IPS DF 4.7 (cell line): Measurements from ENCODE around the gene SPSB1.
"Not testable (repeated sequence)": the region's sequence is repeated elsewhere in the genome, so short reads cannot be mapped to it uniquely, and the experiment has no call there.

Experiments
- DNase-seq: peaks from one replicate; pipeline ENCODE4 v3.0.0-alpha.2; 2013; ENCODE audit warnings: low spot score; ENCODE audit errors: extremely low read depth

SPSB1 gene

GRCh38 chr1:9363061-9363471 lies 70.4 kb downstream of the SPSB1 start:
- DNase-seq = no peak

DNA sequence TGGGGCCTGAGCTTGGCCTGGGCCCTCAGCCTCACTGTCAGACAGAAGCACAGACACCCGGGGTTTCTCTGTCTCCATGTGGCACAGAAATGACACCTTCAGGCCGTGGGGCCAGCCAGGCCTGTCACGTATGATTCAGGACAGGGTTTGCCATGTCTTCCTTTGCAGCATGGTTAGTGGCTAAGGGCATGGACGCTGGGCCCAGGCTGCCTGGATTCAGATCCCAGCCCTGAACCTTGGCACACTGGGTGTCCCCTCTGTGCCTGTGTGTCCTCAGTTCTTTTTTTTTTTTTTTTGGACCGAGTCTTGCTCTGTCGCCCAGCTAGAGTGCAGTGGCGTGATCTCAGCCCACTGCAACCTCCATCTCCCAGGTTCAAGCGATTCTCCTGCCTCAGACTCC lies 73.6 kb downstream of the SPSB1 start:
- DNase-seq = no peak

DNA sequence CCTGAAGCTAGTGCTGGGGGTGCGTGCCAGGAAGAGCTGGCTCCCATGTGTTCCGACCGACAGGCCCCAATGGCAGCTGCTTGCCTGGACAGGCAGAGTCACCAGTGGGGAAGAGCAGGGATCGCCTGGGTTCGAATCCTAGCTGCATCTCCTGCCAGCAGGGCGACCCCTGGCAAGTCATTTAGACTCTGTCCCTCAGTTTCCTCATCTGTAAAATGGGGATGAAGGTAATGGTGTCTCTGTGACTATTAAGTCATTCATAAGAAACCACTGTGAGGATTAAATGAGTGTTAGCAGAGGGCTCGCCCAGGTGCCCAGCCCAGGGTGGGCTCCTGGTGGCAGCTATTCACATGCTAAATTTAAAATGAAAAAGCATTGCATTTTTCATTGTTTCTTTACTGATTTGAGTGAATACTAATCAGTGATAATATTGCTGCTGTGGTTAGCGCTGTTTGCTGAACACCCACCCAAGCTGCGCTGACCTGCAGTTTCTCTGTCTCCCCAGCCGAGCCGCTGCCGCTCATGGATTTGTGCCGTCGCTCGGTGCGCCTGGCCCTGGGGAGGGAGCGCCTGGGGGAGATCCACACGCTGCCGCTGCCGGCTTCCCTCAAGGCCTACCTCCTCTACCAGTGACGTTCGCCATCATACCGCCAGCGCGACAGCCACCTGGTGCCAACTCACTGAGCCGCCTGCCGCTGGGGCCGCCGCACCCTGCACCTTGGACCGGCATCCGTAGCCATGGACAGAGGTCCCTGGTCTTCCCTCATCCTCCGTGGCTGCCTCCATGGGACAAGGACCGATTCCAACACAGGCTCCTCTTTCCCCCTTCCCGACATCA lies 74.5 kb downstream of the SPSB1 start:
- no peak for DNase-seq

GRCh38 chr1:9367806-9368205 lies 75.1 kb downstream of the SPSB1 start:
- no peak for DNase-seq

DNA sequence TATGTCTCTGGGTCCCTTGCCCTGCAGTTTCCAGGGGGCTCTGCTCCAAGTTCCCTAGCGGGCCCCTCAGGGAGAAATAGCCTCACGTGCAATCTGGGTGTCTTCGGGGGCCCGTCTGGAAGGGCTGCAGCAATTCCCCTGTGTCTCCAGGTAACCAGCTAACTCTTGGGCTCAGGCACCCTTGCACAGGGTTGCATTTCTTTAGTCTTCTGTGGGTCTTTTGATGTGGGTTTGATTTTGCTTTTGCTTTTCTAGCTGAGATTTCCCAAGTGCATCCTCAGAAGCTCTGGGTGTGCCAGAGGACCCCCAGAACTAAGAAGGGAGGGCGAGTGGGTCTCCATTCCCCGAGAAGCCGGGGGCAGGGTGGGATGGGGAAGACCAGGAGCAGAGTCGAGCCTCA lies 75.7 kb downstream of the SPSB1 start:
- DNase-seq = no peak

GRCh38 chr1:9369964-9370788 lies 77.5 kb downstream of the SPSB1 start:
- no peak for DNase-seq

DNA sequence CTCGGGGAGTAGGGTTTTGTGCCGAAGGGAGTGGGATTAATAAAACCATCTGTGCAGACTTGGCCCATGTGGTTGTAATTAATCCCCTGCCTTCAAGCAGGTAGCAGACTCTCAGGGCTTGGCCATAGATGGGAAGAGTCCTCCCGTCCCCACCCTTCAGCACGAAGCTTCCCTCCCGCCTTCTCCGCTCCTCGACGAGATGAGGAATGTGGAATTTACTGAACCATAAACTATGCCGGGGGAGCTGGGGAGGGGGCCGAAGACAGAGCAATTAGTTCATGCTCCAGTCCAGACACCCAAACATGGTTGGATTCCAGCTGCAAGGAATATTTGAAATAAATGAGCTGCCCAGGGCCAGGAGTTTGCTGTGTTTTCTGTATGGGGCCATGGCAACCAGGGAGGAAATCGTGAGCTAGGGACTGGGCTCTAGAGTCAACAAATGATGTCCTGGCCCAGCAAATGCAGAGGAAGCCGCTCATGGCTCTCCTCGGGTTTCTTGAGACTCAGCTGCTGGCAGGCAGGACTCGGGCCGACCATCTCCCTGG lies 78.8 kb downstream of the SPSB1 start:
- DNase-seq = no peak

GRCh38 chr1:9371951-9372350 lies 79.3 kb downstream of the SPSB1 start:
- DNase-seq = no peak

DNA sequence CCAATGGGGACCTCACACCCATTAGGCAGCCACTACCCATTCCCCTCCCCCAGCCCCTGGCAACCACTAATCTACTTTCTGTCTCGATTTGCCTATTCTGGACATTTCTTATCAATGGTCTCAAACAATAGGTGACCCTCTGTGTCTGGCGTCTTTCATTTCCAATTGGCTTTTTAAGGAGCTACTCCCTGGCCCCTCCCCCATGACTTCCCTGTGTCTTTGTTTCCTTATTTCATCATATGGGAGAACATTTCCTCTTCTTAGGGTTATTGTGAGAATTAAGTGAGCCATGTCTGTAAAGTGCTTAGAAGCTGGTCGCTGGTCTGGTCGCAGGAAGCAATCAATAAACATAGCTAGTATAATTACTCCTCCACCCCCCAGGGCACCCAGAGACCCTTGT lies 80.9 kb downstream of the SPSB1 start:
- no peak for DNase-seq

DNA sequence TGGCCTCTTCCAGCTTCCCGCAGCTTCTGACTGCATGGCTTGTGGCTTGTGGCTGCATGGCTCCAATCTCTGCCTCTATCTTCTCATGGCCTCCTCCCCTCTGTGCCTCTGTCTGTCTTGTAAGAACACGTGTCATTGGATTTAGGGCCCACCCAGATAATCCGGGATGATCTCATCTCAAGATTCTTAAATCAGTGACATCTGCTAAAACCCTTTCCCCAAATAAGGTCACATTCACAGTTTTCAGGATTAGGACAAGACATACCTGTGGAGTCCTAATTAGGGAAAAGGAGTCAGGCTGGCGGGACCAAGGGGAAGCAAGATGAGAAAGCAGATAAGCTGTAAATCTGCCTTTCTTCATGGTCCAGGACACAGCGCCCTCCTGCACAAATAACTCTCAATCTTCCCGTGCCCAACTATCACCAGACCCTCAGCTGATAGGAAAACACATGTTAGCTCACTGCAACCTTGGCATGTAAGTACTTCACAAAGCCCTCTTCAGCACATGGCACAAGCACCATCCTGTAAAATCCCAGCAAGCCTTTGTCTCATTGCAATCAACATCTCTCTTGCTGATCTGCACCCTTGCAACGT lies 82.2 kb downstream of the SPSB1 start:
- no peak for DNase-seq

DNA sequence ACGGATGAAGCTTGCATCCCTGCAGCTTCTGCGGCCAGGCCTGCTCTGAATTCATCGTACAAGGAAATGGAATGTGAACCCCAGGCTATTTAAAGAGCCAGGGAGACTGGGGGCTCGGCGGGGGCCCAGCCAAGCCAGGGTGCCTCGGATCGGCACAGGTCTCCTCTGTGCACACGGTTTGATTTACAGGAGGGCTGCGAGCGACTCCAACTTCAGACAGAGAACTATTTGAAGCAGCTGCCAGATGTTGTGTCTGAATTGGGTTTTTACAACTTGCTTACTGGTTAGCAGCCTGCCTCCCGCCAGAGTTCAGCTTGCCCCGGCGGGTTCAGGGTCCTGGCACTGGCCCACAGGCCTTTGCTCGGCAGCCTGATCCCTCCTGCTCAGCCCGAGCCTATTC lies 83.2 kb downstream of the SPSB1 start:
- no peak for DNase-seq

GRCh38 chr1:9376430-9376829 lies 83.7 kb downstream of the SPSB1 start:
- DNase-seq = no peak

- no peak for DNase-seq
Observed at GRCh38 chr1:9376886-9377333, 84.2 kb downstream of the SPSB1 start.

- no peak for DNase-seq
Observed at GRCh38 chr1:9378801-9379200, 86.1 kb downstream of the SPSB1 start.

DNA sequence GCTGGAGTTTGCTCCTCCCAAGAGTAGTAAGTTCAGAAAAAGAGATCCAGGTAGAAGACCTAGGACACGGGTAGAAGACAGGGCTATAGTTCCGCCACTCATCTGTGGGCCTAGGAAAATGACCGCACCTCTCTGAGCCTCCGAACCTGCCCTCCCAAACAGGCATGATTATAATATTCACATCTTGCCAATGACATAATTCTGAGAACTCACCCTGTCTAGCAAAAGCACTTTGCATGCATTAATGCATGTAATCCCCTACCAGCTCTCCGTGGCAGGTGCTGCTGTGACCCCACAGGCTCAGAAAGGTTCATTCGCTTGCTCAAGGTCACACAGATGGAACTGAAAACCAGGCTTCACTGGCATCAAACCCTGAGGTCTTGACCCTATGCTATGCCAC lies 88.0 kb downstream of the SPSB1 start:
- no peak for DNase-seq

GRCh38 chr1:9382643-9383491 lies 90.2 kb downstream of the SPSB1 start:
- DNase-seq = no peak

GRCh38 chr1:9384128-9384527 lies 91.4 kb downstream of the SPSB1 start:
- DNase-seq = no peak

DNA sequence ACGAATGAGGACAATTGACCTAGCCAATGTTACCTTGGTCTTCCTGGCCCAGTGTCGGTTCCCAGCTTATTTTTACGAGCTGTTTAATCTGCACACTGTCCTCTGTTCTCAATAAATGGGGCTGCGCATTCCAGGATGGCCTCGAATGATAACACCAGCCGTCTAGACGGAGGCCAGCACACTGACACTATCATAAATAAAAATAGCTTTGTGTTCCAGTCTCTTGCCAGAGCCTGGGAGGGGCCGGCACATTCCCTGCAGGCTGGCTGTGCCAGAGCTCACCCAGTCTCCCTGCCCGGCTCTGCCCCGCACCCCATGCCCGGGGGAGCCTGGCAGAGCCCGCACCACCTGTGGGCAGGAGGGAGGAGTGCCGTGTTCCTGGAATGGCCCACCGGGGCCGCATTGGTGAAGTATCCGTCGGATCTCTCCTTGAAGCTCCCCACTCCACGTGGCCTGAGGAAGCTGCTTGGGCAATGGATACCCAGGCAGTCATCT lies 92.1 kb downstream of the SPSB1 start:
- no peak for DNase-seq

DNA sequence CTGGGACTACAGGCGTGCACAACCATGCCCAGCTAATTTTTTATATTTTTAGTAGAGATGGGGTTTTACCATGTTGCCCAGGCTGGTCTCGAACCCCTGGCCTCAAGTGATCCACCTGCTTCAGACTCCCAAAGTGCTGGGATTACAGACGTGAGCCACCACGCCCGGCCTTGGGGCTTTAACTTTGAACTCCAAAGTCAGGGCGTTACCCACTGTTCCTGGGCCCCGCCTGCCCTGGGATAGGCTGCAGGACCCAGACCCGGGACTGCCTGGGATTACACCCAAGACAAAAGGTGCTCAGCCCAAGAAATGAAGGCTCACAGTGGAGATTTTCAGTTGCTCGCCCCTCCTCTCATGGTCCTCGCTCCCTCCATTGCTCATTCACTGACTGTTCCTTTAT lies 92.7 kb downstream of the SPSB1 start:
- DNase-seq = not testable (repeated sequence)

- DNase-seq = no peak
Observed at GRCh38 chr1:9385801-9386573, 93.3 kb downstream of the SPSB1 start.
